ENCODE results near the gene DICER1.

GRCh38 chr14:95132760-95133159 is 24.6 kb downstream of the DICER1 start:
- no peak for TF ChIP-seq SNIP1 (IDR thresholded peaks at IDR 0.05; ENCODE audit: low read depth)
- TF ChIP-seq CTCF (IDR thresholded peaks at IDR 0.05 in 2 of 3, conservative IDR thresholded peaks at IDR 0.05 in 1 of 3; ENCODE audit: insufficient read depth in 2 of 3, low read depth in 1 of 3, low read length in 3 of 3), result no peak
- no peak for TF ChIP-seq SREBF2 (CRISPR knock-in tag; IDR thresholded peaks at IDR 0.05)
- TF ChIP-seq POLR3G (IDR thresholded peaks at IDR 0.05; ENCODE audit: extremely low read depth, insufficient read length, insufficient replicate concordance), result no peak

All from K562 (cell line).